Keratinocyte (primary cell): ENCODE measurements around the gene ETV3L. TPM values are rescaled to one million over a fixed set of nuclear protein-coding genes. Genes with fewer than 3 reads are reported as not detected.
A peak's percentile ranks its signal among the peaks of the same experiment; 100 is the strongest.

Source experiments
- DNase-seq: peaks from one replicate; pipeline ENCODE4 v3.0.0-alpha.2; 2011; ENCODE audit warnings: low read depth, missing footprints, low spot score
- FAIRE-seq: peaks from 2 replicates; lab custom pipeline; 2011; peaks lifted over from hg19 to GRCh38; lab: Jason Lieb, UNC
- H2AFZ ChIP-seq: 2 replicates; pipeline ENCODE4 v1.6.0; 2012; ENCODE audit warnings: low read length, control low read depth, inconsistent platforms; ENCODE audit not compliant: control insufficient read depth
- H3K27ac ChIP-seq: 2 replicates; pipeline ENCODE4 v1.5.1; 2011; ENCODE audit warnings: low read length; ENCODE audit not compliant: control insufficient read depth, insufficient read depth
- H3K27me3 ChIP-seq: 3 replicates; pipeline ENCODE4 v1.6.0; 2011; ENCODE audit warnings: low read length; ENCODE audit not compliant: control insufficient read depth, insufficient read depth; ENCODE audit errors: extremely low read depth
- H3K36me3 ChIP-seq, 2 experiments: 2 replicates in 1 of 2; 3 replicates in 1 of 2; pipeline ENCODE4 v1.5.1; 2011; ENCODE audit warnings: low read length in 2 of 2, mild to moderate bottlenecking in 1 of 2; ENCODE audit not compliant: control insufficient read depth in 2 of 2, insufficient read depth in 2 of 2; ENCODE audit errors: extremely low read depth in 1 of 2
- H3K4me1 ChIP-seq: 3 replicates; pipeline ENCODE4 v1.5.1; 2011; ENCODE audit warnings: low read length; ENCODE audit not compliant: control insufficient read depth, insufficient read depth; ENCODE audit errors: extremely low read depth
- H3K4me2 ChIP-seq: 3 replicates; pipeline ENCODE4 v1.6.0; 2011; ENCODE audit warnings: low read depth, low read length; ENCODE audit not compliant: control insufficient read depth, insufficient read depth; ENCODE audit errors: extremely low read depth
- H3K4me3 ChIP-seq, 3 experiments: fragments of 200-600 bp in 1 of 3; sonication (generic) in 1 of 3; 2 replicates in 2 of 3; 3 replicates in 1 of 3; pipeline ENCODE4 v1.5.1; 2011 to 2016; ENCODE audit warnings: low read length in 3 of 3, mild to moderate bottlenecking in 3 of 3, control low read depth in 2 of 3, inconsistent platforms in 1 of 3, low read depth in 1 of 3, mixed read lengths in 1 of 3, mixed run types in 1 of 3, moderate library complexity in 1 of 3; ENCODE audit not compliant: control insufficient read depth in 2 of 3, insufficient read depth in 2 of 3; ENCODE audit errors: extremely low read depth in 1 of 3
- H3K79me2 ChIP-seq: 2 replicates; pipeline ENCODE4 v1.6.0; 2012; ENCODE audit warnings: low read length; ENCODE audit not compliant: control insufficient read depth, insufficient read depth
- H3K9ac ChIP-seq: 3 replicates; pipeline ENCODE4 v1.6.0; 2011; ENCODE audit warnings: low read length; ENCODE audit not compliant: control insufficient read depth, insufficient read depth; ENCODE audit errors: extremely low read depth
- H3K9me1 ChIP-seq: 3 replicates; pipeline ENCODE4 v1.6.0; 2011; ENCODE audit warnings: low read length; ENCODE audit not compliant: control insufficient read depth, insufficient read depth; ENCODE audit errors: extremely low read depth
- H3K9me3 ChIP-seq: 2 replicates; pipeline ENCODE4 v1.5.1; 2012; ENCODE audit warnings: low read depth, low read length; ENCODE audit not compliant: control insufficient read depth
- H4K20me1 ChIP-seq: 3 replicates; pipeline ENCODE4 v1.6.0; 2011; ENCODE audit warnings: low read length; ENCODE audit not compliant: control insufficient read depth, insufficient read depth; ENCODE audit errors: extremely low read depth
- CTCF ChIP-seq, 3 experiments: IDR thresholded peaks in 1 of 3; conservative IDR thresholded peaks in 1 of 3; optimal IDR thresholded peaks in 1 of 3; 2 replicates in 2 of 3; 3 replicates in 1 of 3; pipeline versions ENCODE3 to v1.5.1; 2011; ENCODE audit warnings: low read length in 3 of 3, mild to moderate bottlenecking in 3 of 3, moderate library complexity in 2 of 3, control low read depth in 1 of 3, inconsistent platforms in 1 of 3; ENCODE audit not compliant: insufficient read depth in 2 of 3; ENCODE audit errors: extremely low read depth in 1 of 3
- EZH2 ChIP-seq: IDR thresholded peaks from one replicate; pipeline ENCODE4 v1.6.1; 2012; ENCODE audit warnings: inconsistent platforms, mild to moderate bottlenecking, low read length, moderate library complexity
- dilution Hi-C: fragments of 300-500 bp; cut with MboI; formaldehyde crosslinking; loops from one replicate; pipeline ENCODE4 v1.7.0; 2020; ENCODE audit warnings: low sequenced_read_pairs; ENCODE audit not compliant: extremely low pct_ligation_motif_present
- polyA plus RNA-seq, 5 experiments: library from polyadenylated mRNA; depleted of rRNA in 3 of 5; stranded (reverse) in 3 of 5; stranded (forward) in 1 of 5; unstranded in 1 of 5; fragments of >200 nt; gene quantifications; 1 replicate in 1 of 5; 2 replicates in 3 of 5; 3 replicates in 1 of 5; pipeline versions ENCODE4 v1.2.1 to v1.2.3, GENCODE V29; 2011 to 2012; ENCODE audit warnings: missing spikeins in 2 of 5, low read depth in 1 of 5, low replicate concordance in 1 of 5

Gene ETV3L
- polyA plus RNA-seq, 1 donor (not counting 4 experiments of a cell fraction or from before 2014, with no cell fraction given): not detected

GRCh38 chr1:157133426-157133825 is 33.8 kb upstream of the ETV3L start:
- no peaks in the 10 kb centered on the region for H3K9me3 ChIP-seq
- H3K79me2 ChIP-seq: peaks cover 51% of the 10 kb centered on the region
- no peak for FAIRE-seq
- H3K4me3 ChIP-seq: no peak overlapping the region
- H3K36me3 ChIP-seq: peaks cover 12 to 25% of the 10 kb centered on the region in 2 experiments
- H3K9ac ChIP-seq: no peak overlapping the region
- H4K20me1 ChIP-seq: no peaks in the 10 kb centered on the region
- peaks cover 46% of the 10 kb centered on the region for H3K4me1 ChIP-seq
- no peaks in the 10 kb centered on the region for H3K27me3 ChIP-seq
- no peak overlapping the region for H3K4me2 ChIP-seq
- no peak for TF ChIP-seq CTCF (optimal IDR thresholded peaks at IDR 0.05 in 1 of 3, IDR thresholded peaks at IDR 0.05 in 1 of 3, conservative IDR thresholded peaks at IDR 0.05 in 1 of 3; ENCODE audit: extremely low read depth in 1 of 3, insufficient read depth in 2 of 3, low read length in 3 of 3)
- TF ChIP-seq EZH2: no peak
- dilution Hi-C loops: no loop called here
- H2AFZ ChIP-seq: no peak overlapping the region
- DNase-seq: no peak
- H3K27ac ChIP-seq: peak overlapping the region; percentile 1
- H3K9me1 ChIP-seq: no peaks in the 10 kb centered on the region

GRCh38 chr1:157132616-157133167 is 33.1 kb upstream of the ETV3L start:
- no peak overlapping the region for H2AFZ ChIP-seq
- H3K36me3 ChIP-seq: peaks cover 18 to 32% of the 10 kb centered on the region in 2 experiments
- DNase-seq (peak; percentile 36), FAIRE-seq (no peak)
- dilution Hi-C loops: no loop called here
- peaks cover 50% of the 10 kb centered on the region for H3K79me2 ChIP-seq
- no peak for TF ChIP-seq EZH2
- TF ChIP-seq CTCF (optimal IDR thresholded peaks at IDR 0.05 in 1 of 3, IDR thresholded peaks at IDR 0.05 in 1 of 3, conservative IDR thresholded peaks at IDR 0.05 in 1 of 3; ENCODE audit: extremely low read depth in 1 of 3, insufficient read depth in 2 of 3, low read length in 3 of 3): no peak
- no peaks in the 10 kb centered on the region for H3K27me3 ChIP-seq
- peaks cover 46% of the 10 kb centered on the region for H3K4me1 ChIP-seq
- no peaks in the 10 kb centered on the region for H4K20me1 ChIP-seq
- no peaks in the 10 kb centered on the region for H3K9me3 ChIP-seq
- H3K9ac ChIP-seq: no peak overlapping the region
- no peak overlapping the region for H3K4me3 ChIP-seq
- H3K27ac ChIP-seq: no peak overlapping the region
- peak overlapping the region; percentile 13 for H3K4me2 ChIP-seq
- no peaks in the 10 kb centered on the region for H3K9me1 ChIP-seq
